ENCODE measurements around the gene MPRIP.

The MPRIP gene

DNA sequence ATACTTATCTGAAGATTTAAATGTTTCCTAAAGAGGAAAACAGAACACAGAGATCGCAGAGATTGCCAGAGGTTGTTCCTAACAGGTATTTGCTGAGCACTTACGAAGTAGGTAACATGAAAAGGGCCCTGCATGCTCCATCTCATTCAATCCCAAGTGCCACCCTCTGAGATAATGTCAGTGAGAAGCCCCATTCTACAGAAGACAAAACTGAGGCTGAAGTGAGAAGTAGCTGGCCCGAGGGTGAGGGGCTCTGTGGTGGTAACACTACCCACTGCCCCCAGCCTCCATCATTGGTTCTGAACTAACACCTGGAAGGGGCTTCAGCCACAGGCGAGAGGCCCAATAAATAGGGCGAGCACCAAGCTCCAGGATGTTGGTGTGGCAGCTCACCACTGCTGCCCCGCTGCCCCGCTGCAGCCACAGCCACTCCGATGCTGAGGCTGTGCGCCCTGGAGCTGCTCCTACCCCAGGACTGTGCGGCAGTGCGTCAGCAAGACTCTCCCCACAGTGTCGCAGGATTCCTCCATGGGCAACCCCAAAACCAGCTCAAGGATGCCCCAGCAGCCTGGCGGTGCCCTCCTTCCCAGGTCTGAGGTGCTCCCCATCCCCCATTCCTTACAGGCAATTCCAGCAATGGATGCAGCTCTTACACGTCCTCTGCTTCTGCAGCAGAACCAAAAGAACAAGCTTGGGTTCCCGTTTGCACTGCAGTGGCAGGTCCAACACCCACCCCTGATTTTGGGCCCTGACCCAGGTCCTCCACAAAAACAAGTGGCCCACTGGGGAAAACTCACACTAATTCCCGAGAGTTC, 184.4 kb downstream of the MPRIP start:
- no peak for TF ChIP-seq CTCF (IDR thresholded peaks at IDR 0.05)
- Histone ChIP-seq H3K9me3 (no peaks in the 10 kb centered on the region), H3K36me3 (peaks cover 98% of the 10 kb centered on the region), H3K27me3 (no peaks in the 10 kb centered on the region), H3K4me3 (ENCODE audit: low read depth in 1 of 2, low read length in 1 of 2) (no peak overlapping the region), H3K4me1 (ENCODE audit: control insufficient read depth in 1 of 2, insufficient read depth in 1 of 2, low read depth in 1 of 2, low read length in 1 of 2) (no peaks in the 10 kb centered on the region), H3K27ac (no peak overlapping the region)

DNA sequence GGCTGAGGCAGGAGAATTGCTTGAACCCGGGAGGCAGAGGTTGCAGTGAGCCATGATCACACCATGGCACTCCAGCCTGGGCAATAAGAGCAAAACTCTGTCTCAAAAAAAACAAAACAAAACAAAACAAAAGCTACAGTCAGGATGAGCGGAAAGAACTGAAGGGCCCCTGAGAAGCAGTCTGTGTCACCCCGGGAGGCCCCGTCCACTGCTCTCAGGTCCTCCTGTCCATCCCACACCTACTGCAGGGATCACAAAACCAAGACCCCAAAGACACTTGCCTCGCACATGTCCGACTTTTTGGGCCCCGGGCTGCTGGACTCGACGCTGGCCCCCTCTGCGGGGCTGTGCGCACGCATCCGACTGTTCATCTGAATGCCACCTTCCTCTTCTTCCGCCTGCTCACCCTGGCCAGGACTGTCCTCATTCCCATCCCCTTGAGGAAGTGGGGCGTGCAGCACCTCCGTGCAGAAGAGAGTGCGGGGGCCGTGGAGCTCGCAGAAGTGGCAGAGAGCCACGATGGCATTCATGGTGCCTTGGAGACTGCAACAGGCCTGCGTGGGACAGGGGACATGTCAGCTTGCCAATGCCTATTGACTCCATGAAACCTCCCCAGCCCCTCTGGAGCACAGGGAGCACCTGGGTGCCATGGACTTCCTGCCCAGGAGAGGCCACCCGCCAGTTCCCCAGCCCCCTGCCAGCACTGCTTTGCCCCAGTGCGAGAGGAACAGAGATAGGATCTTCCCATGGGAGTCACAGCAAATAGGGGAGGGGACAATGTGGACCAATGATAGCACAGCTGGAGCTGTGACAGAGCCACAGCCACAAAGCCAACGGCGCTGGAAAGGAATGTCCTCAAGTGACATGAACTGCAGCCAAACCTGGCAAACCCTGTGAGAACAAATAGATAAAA, 185.6 kb downstream of the MPRIP start:
- no peaks in the 10 kb centered on the region for H3K4me1 ChIP-seq (ENCODE audit: control insufficient read depth in 1 of 2, insufficient read depth in 1 of 2, low read depth in 1 of 2, low read length in 1 of 2)
- TF ChIP-seq CTCF (IDR thresholded peaks at IDR 0.05), result no peak
- H3K4me3 ChIP-seq (ENCODE audit: low read depth in 1 of 2, low read length in 1 of 2), result no peak overlapping the region
- H3K36me3 ChIP-seq, result peaks cover 97% of the 10 kb centered on the region
- no peaks in the 10 kb centered on the region for H3K27me3 ChIP-seq
- H3K9me3 ChIP-seq, result no peaks in the 10 kb centered on the region
- H3K27ac ChIP-seq, result no peak overlapping the region

DNA sequence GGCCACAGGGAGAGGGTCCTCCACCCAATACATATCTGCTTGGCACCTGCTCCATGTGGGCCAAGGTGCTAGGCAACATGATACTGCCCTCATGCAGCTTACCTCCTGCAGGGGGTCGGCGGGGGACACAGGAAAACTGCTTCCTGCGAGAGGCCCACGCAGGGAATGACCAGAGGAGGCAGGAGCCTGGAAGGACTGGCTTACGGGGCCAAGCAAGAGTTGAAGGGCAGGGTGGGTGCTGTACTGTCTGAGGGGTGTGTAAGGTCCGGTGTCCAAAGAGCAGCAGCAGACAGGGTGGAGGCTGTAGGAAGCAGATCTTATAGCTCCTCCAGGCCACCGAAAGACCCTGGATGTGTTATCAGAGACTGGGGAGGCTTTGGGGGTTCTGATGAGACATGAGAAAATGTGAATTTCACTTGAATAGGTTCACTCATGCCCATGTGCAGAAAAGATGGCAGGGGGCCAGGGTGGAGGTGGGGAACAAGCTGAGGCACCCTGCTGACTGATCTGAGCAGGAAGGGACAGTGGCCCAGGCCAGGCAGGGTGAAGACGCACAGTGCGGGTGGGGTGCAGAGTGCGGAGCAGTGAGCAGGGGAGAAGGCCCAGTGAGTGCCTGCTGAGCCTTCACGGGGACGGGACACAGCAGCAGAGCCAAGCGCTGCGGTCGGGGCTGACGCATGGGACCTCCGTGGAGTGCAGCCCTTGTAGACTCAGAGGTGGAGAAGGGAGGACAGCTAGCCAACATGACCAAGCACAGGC, 186.4 kb downstream of the MPRIP start:
- no peaks in the 10 kb centered on the region for H3K9me3 ChIP-seq
- H3K27me3 ChIP-seq, result no peaks in the 10 kb centered on the region
- peaks cover 89% of the 10 kb centered on the region for H3K36me3 ChIP-seq
- no peak overlapping the region for H3K27ac ChIP-seq
- TF ChIP-seq CTCF (IDR thresholded peaks at IDR 0.05), result no peak
- H3K4me3 ChIP-seq (ENCODE audit: low read depth in 1 of 2, low read length in 1 of 2), result no peak overlapping the region
- no peaks in the 10 kb centered on the region for H3K4me1 ChIP-seq (ENCODE audit: control insufficient read depth in 1 of 2, insufficient read depth in 1 of 2, low read depth in 1 of 2, low read length in 1 of 2)

GRCh38 chr17:17229416-17230384, 187.4 kb downstream of the MPRIP start:
- H3K4me3 ChIP-seq (ENCODE audit: low read depth in 1 of 2, low read length in 1 of 2), result no peak overlapping the region
- H3K4me1 ChIP-seq (ENCODE audit: control insufficient read depth in 1 of 2, insufficient read depth in 1 of 2, low read depth in 1 of 2, low read length in 1 of 2), result no peaks in the 10 kb centered on the region
- H3K27me3 ChIP-seq, result no peaks in the 10 kb centered on the region
- no peak for TF ChIP-seq CTCF (IDR thresholded peaks at IDR 0.05)
- H3K27ac ChIP-seq, result no peak overlapping the region
- no peaks in the 10 kb centered on the region for H3K9me3 ChIP-seq
- peaks cover 79% of the 10 kb centered on the region for H3K36me3 ChIP-seq

All from neutrophil (primary cell).